GM12878 (cell line): ENCODE measurements around the gene CYP1A2. TPM values are rescaled to one million over a fixed set of nuclear protein-coding genes. Genes with fewer than 3 reads are reported as not detected.

Source experiments
- ATAC-seq: fragments of 200-7000 bp; cut with Tn5 transposase; 3 replicates; pipeline ENCODE4 v1.9.1; 2020; ENCODE audit warnings: mild to moderate bottlenecking, moderate library complexity
- BruUV-seq: library from RNA; stranded (reverse); fragments of 400-500 nt; replicated peaks from 2 replicates; lab custom pipeline; 2021; lab: Mats Ljungman, UMichigan
- CTCF ChIA-PET: fragments of 300-600 bp; sonication (Branson Sonifier 250); formaldehyde crosslinking; extraction: SDS; loops from one replicate; lab custom pipeline; 2021; ENCODE audit warnings: inconsistent platforms; lab: Yijun Ruan, JAX
- POLR2A ChIA-PET: fragments of 350-600 bp; formaldehyde crosslinking; extraction: SDS; loops from one replicate; lab custom pipeline; 2021; ENCODE audit warnings: inconsistent platforms; lab: Charles Lee
- RAD21 ChIA-PET: fragments of 300-600 bp; sonication (Branson Sonifier 250); formaldehyde crosslinking; loops from one replicate; lab custom pipeline; 2023; ENCODE audit warnings: antibody characterized with exemption; ENCODE audit not compliant: unreplicated experiment; lab: Charles Lee
- SMC1A ChIA-PET: fragments of 300-600 bp; sonication (Branson Sonifier 250); formaldehyde crosslinking; loops from one replicate; lab custom pipeline; 2023; ENCODE audit not compliant: unreplicated experiment, uncharacterized antibody; lab: Charles Lee
- DNase-seq: peaks from one replicate; pipeline ENCODE4 v3.0.0-alpha.2; 2011; ENCODE audit warnings: low read depth, low spot score
- FAIRE-seq: peaks from 3 replicates; lab custom pipeline; 2011; peaks lifted over from hg19 to GRCh38; lab: Jason Lieb, UNC
- H2AFZ ChIP-seq: 2 replicates; pipeline ENCODE4 v1.6.0; 2011; ENCODE audit warnings: low read depth, low read length, control low read depth; ENCODE audit not compliant: control insufficient read depth
- H3K27ac ChIP-seq: 2 replicates; pipeline ENCODE4 v1.5.1; 2011; ENCODE audit warnings: control low read depth; ENCODE audit not compliant: control insufficient read depth, insufficient read depth
- H3K27me3 ChIP-seq, 2 experiments: replicated peaks in 1 of 2; 2 replicates each; pipeline versions ENCODE4 v1.6.0 to v1.6.1; 2011; ENCODE audit warnings: low read length in 1 of 2; ENCODE audit not compliant: control insufficient read depth in 2 of 2, insufficient read depth in 2 of 2
- H3K36me3 ChIP-seq, 2 experiments: 2 replicates each; pipeline ENCODE4 v1.5.1; 2011; ENCODE audit warnings: low read length in 1 of 2; ENCODE audit not compliant: control insufficient read depth in 2 of 2, insufficient read depth in 2 of 2
- H3K4me1 ChIP-seq: 2 replicates; pipeline ENCODE4 v1.6.1; 2011; ENCODE audit warnings: mild to moderate bottlenecking, low read length, moderate library complexity, mixed read lengths; ENCODE audit not compliant: control insufficient read depth, insufficient read depth
- H3K4me2 ChIP-seq: 2 replicates; pipeline ENCODE4 v1.6.0; 2011; ENCODE audit warnings: control low read depth; ENCODE audit not compliant: control insufficient read depth, insufficient read depth
- H3K4me3 ChIP-seq: fragments of 200-600 bp; sonication (generic); 2 replicates; pipeline ENCODE4 v1.5.1; 2016
- H3K79me2 ChIP-seq: 2 replicates; pipeline ENCODE4 v1.6.0; 2011; ENCODE audit warnings: low read length; ENCODE audit not compliant: control insufficient read depth, insufficient read depth
- H3K9ac ChIP-seq: 2 replicates; pipeline ENCODE4 v1.8.0; 2011; ENCODE audit warnings: low read length, control low read depth, mixed read lengths; ENCODE audit not compliant: control insufficient read depth, insufficient read depth
- H3K9me3 ChIP-seq: replicated peaks from 3 replicates; pipeline ENCODE4 v1.5.1; 2011; ENCODE audit warnings: mild to moderate bottlenecking, low read length; ENCODE audit not compliant: control insufficient read depth, insufficient read depth
- H4K20me1 ChIP-seq: 2 replicates; pipeline ENCODE4 v1.6.0; 2011; ENCODE audit not compliant: control insufficient read depth, insufficient read depth
- ATF7 ChIP-seq: fragments of 450-650 bp; IDR thresholded peaks from 2 replicates; pipeline ENCODE4 v1.6.1; 2016; ENCODE audit warnings: low read depth, mild to moderate bottlenecking
- BCL3 ChIP-seq: IDR thresholded peaks from 2 replicates; pipeline ENCODE4 v1.6.1; 2011; ENCODE audit warnings: borderline replicate concordance, low read depth, mild to moderate bottlenecking, moderate library complexity, low read length; ENCODE audit not compliant: insufficient read depth, poor library complexity, severe bottlenecking
- BHLHE40 ChIP-seq, 2 experiments: fragments of 450-650 bp in 1 of 2; IDR thresholded peaks; 2 replicates each; pipeline ENCODE4 v1.6.1; 2011 to 2017; ENCODE audit warnings: low read depth in 2 of 2, borderline replicate concordance in 1 of 2, improper control_type of control experiment in 1 of 2, low read length in 1 of 2, mild to moderate bottlenecking in 1 of 2
- EGR1 ChIP-seq, 2 experiments: IDR thresholded peaks; 1 replicate in 1 of 2; 2 replicates in 1 of 2; pipeline ENCODE4 v1.6.1; 2011 to 2012; ENCODE audit warnings: low read depth in 2 of 2, low read length in 2 of 2, borderline replicate concordance in 1 of 2, mild to moderate bottlenecking in 1 of 2, moderate library complexity in 1 of 2
- HDAC2 ChIP-seq: fragments of 200-600 bp; sonication (generic); IDR thresholded peaks from 2 replicates; pipeline ENCODE4 v1.6.1; 2017
- HDAC6 ChIP-seq: fragments of 200-600 bp; sonication (generic); IDR thresholded peaks from one replicate; pipeline ENCODE4 v1.8.0; 2017; ENCODE audit warnings: antibody characterized with exemption; ENCODE audit not compliant: unreplicated experiment
- PKNOX1 ChIP-seq: fragments of 450-650 bp; IDR thresholded peaks from 2 replicates; pipeline ENCODE4 v1.6.1; 2016; ENCODE audit warnings: mild to moderate bottlenecking
- POLR2AphosphoS2 ChIP-seq: IDR thresholded peaks from 2 replicates; pipeline ENCODE4 v1.6.1; 2011; ENCODE audit warnings: low read depth, mild to moderate bottlenecking, low read length, improper control_type of control experiment, moderate library complexity
- RCOR1 ChIP-seq: conservative IDR thresholded peaks from 2 replicates; pipeline ENCODE4 v1.6.1; 2012; ENCODE audit warnings: low read depth, low read length, improper control_type of control experiment
- RFX5 ChIP-seq: IDR thresholded peaks from 2 replicates; pipeline ENCODE4 v1.6.1; 2011; ENCODE audit warnings: low read depth, low read length, improper control_type of control experiment
- RUNX3 ChIP-seq: IDR thresholded peaks from 2 replicates; pipeline ENCODE4 v1.6.1; 2012; ENCODE audit warnings: low read length, inconsistent platforms
- SIN3A ChIP-seq: IDR thresholded peaks from 2 replicates; pipeline ENCODE4 v1.6.1; 2012; ENCODE audit warnings: low read depth, low read length, improper control_type of control experiment
- SMAD5 ChIP-seq: IDR thresholded peaks from 2 replicates; pipeline ENCODE4 v1.6.1; 2016; ENCODE audit warnings: antibody characterized with exemption, low read depth
- ZBED1 ChIP-seq: IDR thresholded peaks from 2 replicates; pipeline ENCODE4 v1.6.1; 2016; ENCODE audit warnings: borderline replicate concordance
- ZNF217 ChIP-seq: fragments of 450-650 bp; IDR thresholded peaks from 2 replicates; pipeline ENCODE4 v1.6.1; 2017; ENCODE audit warnings: antibody characterized with exemption, mild to moderate bottlenecking
- WGBS: methylation state at CpG from one replicate; pipeline ENCODE4 v1.1.6; 2016; ENCODE audit warnings: low lambda C conversion rate; ENCODE audit not compliant: insufficient replicate concordance, insufficient coverage; ENCODE audit errors: missing lambda C conversion rate; 5-methylcytosine and 5-hydroxymethylcytosine counted together
- in situ Hi-C: fragments of 300-500 bp; cut with MboI; formaldehyde crosslinking; loops from 9 replicates; pipeline ENCODE4 v1.14.3; 2018; ENCODE audit warnings: mixed read lengths
- intact Hi-C: fragments of 100-400 bp; cut with micrococcal nuclease; formaldehyde crosslinking; loops from one replicate; pipeline ENCODE4 v1.14.2; 2022; ENCODE audit not compliant: unreplicated experiment
- polyA plus RNA-seq, 11 experiments: library from polyadenylated mRNA; depleted of rRNA in 4 of 11; unstranded in 6 of 11; stranded (reverse) in 5 of 11; fragments of >200 nt; fragmentation: Nextera tagmentation in 4 of 11; fragmentation: Illumina TruSeq in 1 of 11; extraction: Ambion mirVana in 4 of 11; extraction: Trizol in 1 of 11; gene quantifications; 1 replicate in 1 of 11; 2 replicates in 10 of 11; pipeline versions ENCODE4 v1.2.1 to v1.2.3, GENCODE V29; 2011 to 2016; ENCODE audit warnings: inconsistent platforms in 2 of 11, missing spikeins in 2 of 11, low read depth in 1 of 11
- total RNA-seq, 4 experiments: library from RNA; depleted of rRNA in 3 of 4; stranded (reverse); fragments of >200 nt in 3 of 4; fragmentation: Illumina TruSeq in 1 of 4; extraction: Trizol in 1 of 4; gene quantifications; 2 replicates each; pipeline versions ENCODE4 v1.2.1 to v1.2.3, GENCODE V29; 2013 to 2021
- TF ChIP-seq, protein P1 (sequence below), 3 experiments: IDR thresholded peaks in 2 of 3; conservative IDR thresholded peaks in 1 of 3; 2 replicates each; pipeline ENCODE4 v1.5.1; 2011; ENCODE audit warnings: low read depth in 3 of 3, low read length in 3 of 3, mild to moderate bottlenecking in 3 of 3, control low read depth in 2 of 3, moderate library complexity in 2 of 3, inconsistent platforms in 1 of 3, mixed read lengths in 1 of 3; ENCODE audit not compliant: control insufficient read depth in 2 of 3, insufficient read depth in 1 of 3; ENCODE audit errors: extremely low read depth in 1 of 3
- TF ChIP-seq, protein P2 (sequence below): fragments of 450-650 bp; IDR thresholded peaks from 2 replicates; pipeline ENCODE4 v1.6.1; 2017; ENCODE audit warnings: mild to moderate bottlenecking, moderate library complexity

Gene CYP1A2
- total and polyA plus RNA-seq, 10 of the 15 experiments (the other 5 are each of a cell fraction or from before 2014, with no cell fraction given), result 0.03 to 0.09 (median 0.05) TPM; not detected in 7

DNA sequence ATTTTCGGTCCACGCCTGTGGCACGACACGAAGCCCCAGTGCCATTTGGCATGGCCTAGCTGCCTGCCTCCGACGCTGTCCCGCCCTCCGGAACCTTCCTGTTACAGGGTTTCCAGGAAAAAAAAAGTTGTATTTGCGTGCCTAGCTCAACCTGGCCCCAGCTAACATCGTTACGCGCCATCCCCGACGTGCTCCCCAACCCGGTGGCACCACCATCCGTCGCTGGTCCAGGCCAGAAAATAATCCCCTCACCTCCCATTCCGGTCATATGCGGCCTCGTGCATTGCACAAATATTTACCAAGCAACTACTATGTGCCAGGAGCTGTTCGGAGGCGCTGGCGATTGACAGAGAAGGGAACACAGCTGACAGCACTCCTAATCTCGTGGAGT, 21.9 kb upstream of the CYP1A2 start:
- Histone ChIP-seq H3K27me3 (peaks cover 0 to 3% of the 10 kb centered on the region in 2 experiments; a peak in 3 of 4 replicates), H4K20me1 (no peaks in the 10 kb centered on the region), H3K4me3 (no peak overlapping the region), H3K4me2 (peak overlapping the region; percentile 92), H3K27ac (no peak overlapping the region), H3K79me2 (no peaks in the 10 kb centered on the region), H3K4me1 (peaks cover 4% of the 10 kb centered on the region), H3K9me3 (no peaks in the 10 kb centered on the region), H2AFZ (no peak overlapping the region), H3K9ac (no peak overlapping the region), H3K36me3 (no peaks in the 10 kb centered on the region)
- no peak for DNase-seq
- 83% methylated on average over 24 of the region's 24 CpGs for WGBS
- no peak for TF ChIP-seq SIN3A
- TF ChIP-seq, protein P1, sequence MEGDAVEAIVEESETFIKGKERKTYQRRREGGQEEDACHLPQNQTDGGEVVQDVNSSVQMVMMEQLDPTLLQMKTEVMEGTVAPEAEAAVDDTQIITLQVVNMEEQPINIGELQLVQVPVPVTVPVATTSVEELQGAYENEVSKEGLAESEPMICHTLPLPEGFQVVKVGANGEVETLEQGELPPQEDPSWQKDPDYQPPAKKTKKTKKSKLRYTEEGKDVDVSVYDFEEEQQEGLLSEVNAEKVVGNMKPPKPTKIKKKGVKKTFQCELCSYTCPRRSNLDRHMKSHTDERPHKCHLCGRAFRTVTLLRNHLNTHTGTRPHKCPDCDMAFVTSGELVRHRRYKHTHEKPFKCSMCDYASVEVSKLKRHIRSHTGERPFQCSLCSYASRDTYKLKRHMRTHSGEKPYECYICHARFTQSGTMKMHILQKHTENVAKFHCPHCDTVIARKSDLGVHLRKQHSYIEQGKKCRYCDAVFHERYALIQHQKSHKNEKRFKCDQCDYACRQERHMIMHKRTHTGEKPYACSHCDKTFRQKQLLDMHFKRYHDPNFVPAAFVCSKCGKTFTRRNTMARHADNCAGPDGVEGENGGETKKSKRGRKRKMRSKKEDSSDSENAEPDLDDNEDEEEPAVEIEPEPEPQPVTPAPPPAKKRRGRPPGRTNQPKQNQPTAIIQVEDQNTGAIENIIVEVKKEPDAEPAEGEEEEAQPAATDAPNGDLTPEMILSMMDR (IDR thresholded peaks at IDR 0.05 in 2 of 3, conservative IDR thresholded peaks at IDR 0.05 in 1 of 3; ENCODE audit: control insufficient read depth in 2 of 3, extremely low read depth in 1 of 3, insufficient read depth in 1 of 3, low read depth in 3 of 3, low read length in 3 of 3), result no peak
- no peak for TF ChIP-seq BCL3
- TF ChIP-seq RUNX3, result no peak
- no peak for TF ChIP-seq HDAC2
- no peak for TF ChIP-seq RFX5
- no peak for TF ChIP-seq HDAC6
- no peak for TF ChIP-seq RCOR1
- TF ChIP-seq SMAD5, result no peak
- TF ChIP-seq PKNOX1, result no peak
- TF ChIP-seq ATF7, result no peak
- no peak for TF ChIP-seq EGR1 (IDR thresholded peaks at IDR 0.05; ENCODE audit: borderline replicate concordance in 1 of 2, low read depth in 2 of 2, low read length in 2 of 2)
- TF ChIP-seq BHLHE40 (IDR thresholded peaks at IDR 0.05; ENCODE audit: borderline replicate concordance in 1 of 2, low read depth in 2 of 2, low read length in 1 of 2), result no peak
- TF ChIP-seq ZBED1, result no peak
- TF ChIP-seq ZNF217, result no peak
- TF ChIP-seq, protein P2, sequence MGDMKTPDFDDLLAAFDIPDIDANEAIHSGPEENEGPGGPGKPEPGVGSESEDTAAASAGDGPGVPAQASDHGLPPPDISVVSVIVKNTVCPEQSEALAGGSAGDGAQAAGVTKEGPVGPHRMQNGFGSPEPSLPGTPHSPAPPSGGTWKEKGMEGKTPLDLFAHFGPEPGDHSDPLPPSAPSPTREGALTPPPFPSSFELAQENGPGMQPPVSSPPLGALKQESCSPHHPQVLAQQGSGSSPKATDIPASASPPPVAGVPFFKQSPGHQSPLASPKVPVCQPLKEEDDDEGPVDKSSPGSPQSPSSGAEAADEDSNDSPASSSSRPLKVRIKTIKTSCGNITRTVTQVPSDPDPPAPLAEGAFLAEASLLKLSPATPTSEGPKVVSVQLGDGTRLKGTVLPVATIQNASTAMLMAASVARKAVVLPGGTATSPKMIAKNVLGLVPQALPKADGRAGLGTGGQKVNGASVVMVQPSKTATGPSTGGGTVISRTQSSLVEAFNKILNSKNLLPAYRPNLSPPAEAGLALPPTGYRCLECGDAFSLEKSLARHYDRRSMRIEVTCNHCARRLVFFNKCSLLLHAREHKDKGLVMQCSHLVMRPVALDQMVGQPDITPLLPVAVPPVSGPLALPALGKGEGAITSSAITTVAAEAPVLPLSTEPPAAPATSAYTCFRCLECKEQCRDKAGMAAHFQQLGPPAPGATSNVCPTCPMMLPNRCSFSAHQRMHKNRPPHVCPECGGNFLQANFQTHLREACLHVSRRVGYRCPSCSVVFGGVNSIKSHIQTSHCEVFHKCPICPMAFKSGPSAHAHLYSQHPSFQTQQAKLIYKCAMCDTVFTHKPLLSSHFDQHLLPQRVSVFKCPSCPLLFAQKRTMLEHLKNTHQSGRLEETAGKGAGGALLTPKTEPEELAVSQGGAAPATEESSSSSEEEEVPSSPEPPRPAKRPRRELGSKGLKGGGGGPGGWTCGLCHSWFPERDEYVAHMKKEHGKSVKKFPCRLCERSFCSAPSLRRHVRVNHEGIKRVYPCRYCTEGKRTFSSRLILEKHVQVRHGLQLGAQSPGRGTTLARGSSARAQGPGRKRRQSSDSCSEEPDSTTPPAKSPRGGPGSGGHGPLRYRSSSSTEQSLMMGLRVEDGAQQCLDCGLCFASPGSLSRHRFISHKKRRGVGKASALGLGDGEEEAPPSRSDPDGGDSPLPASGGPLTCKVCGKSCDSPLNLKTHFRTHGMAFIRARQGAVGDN, result no peak
- no peak for TF ChIP-seq POLR2AphosphoS2
- ChIA-PET POLR2A (no interaction called here), SMC1A (no interaction called here), CTCF (no interaction called here), RAD21 (no interaction called here)
- FAIRE-seq, result no peak
- no peak for ATAC-seq
- in situ Hi-C loops (no loop called here), intact Hi-C loops (no loop called here)
- no TSS peak for BruUV-seq
